Measurements from ENCODE around the gene BCS1L.
"Not testable (repeated sequence)": the region's sequence is repeated elsewhere in the genome, so short reads cannot be mapped to it uniquely, and the experiment has no call there.

Gene BCS1L

DNA sequence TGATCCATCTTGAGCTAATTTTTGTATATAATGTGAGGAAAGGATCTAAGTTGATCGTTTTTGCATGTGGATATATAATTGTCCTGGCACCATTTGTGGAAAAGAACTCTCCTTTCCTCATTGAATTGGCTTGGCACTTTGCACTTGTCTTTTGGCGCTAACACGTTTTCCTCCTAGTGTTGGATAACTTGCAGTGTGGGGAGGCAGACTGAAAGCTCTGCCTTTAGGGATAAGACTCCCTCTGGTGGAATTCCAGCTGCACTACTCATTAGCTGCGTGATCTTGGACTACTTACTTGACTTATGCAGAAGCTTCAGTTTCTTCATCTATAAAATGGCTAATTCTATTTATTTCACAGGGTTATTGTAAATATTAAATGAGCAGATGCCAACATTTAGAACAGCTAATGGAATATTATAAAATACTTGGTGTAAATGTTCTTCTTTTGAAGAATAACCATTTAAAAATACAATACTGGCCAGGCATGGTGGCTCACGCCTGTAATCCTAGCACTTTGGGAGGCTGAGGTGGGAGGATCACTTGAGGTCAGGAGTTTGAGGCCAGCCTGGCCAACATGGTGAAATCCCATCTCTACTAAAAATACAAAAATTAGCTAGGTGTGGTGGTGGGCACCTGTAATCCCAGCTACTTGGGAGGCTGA is 28.0 kb downstream of the BCS1L start:
- DNase-seq (ENCODE audit: low spot score) = peak; percentile 33
- in situ Hi-C loops (cut with MboI; ENCODE audit: low pct_unique_long_range_greater_than_20kb, low sequenced_read_pairs, unreplicated experiment) = not testable (repeated sequence)
- TF ChIP-seq, protein P1, sequence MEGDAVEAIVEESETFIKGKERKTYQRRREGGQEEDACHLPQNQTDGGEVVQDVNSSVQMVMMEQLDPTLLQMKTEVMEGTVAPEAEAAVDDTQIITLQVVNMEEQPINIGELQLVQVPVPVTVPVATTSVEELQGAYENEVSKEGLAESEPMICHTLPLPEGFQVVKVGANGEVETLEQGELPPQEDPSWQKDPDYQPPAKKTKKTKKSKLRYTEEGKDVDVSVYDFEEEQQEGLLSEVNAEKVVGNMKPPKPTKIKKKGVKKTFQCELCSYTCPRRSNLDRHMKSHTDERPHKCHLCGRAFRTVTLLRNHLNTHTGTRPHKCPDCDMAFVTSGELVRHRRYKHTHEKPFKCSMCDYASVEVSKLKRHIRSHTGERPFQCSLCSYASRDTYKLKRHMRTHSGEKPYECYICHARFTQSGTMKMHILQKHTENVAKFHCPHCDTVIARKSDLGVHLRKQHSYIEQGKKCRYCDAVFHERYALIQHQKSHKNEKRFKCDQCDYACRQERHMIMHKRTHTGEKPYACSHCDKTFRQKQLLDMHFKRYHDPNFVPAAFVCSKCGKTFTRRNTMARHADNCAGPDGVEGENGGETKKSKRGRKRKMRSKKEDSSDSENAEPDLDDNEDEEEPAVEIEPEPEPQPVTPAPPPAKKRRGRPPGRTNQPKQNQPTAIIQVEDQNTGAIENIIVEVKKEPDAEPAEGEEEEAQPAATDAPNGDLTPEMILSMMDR (IDR thresholded peaks at IDR 0.05; ENCODE audit: extremely low read depth, insufficient read depth, missing control alignments) = peak; percentile 47

DNA sequence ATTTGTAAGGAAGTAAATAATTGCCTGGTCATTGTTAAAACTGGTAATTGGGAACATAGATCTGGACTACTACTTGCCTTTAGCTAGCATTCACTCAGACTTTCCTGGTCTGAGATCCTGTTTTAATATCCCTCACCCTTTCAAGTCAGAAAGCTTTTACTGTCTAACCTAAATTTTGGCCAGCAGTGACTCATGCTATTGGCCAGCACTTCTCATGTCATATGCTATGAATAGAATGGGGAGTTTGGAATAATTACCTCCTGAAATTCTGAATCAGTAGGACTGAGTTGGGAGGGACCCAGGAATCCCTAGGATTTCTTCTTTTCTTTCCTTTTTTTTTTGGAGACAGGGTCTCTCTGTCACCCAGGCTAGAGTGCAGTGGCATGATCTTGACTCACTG is 31.8 kb downstream of the BCS1L start:
- DNase-seq (ENCODE audit: low spot score) = no peak
- in situ Hi-C loops (cut with MboI; ENCODE audit: low pct_unique_long_range_greater_than_20kb, low sequenced_read_pairs, unreplicated experiment) = no loop called here
- TF ChIP-seq, protein P1 (IDR thresholded peaks at IDR 0.05; ENCODE audit: extremely low read depth, insufficient read depth, missing control alignments) = no peak

DNA sequence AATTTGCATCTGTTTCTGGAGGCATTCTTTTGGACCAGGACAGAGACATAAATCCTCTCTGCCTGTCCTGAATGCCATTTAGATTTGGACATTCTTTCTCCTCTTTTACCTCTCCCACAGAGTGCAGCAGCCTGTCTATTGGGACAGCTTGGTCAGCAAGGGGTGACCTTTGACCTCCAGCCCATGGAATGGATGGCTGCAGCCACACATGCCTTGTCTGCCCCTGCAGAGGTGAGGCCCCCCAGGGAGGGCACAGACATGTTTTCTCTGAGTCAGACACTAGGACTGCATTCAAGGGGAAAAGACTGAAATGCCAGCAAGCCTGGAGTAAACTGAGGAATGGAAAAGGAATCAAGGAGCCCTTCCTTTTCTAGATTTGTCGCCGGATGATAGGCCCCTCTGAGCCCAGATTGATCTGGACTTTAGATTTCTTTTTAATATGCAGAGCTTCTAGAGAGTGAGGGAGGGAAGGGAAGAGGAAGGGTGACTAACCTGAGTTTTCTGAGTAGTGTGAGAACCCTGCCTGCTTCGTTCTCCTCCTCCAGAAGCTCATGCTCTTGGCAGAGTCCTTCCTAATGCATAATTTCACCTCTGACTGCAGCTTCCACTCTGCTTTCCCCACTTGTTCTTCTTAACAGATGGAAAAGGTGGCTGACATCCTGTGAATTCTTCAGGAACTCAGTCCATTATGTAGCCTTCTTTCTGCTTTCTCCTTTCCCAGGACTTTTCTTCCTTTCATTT is 35.1 kb downstream of the BCS1L start:
- TF ChIP-seq, protein P1 (IDR thresholded peaks at IDR 0.05; ENCODE audit: extremely low read depth, insufficient read depth, missing control alignments) = no peak
- DNase-seq (ENCODE audit: low spot score) = no peak
- in situ Hi-C loops (cut with MboI; ENCODE audit: low pct_unique_long_range_greater_than_20kb, low sequenced_read_pairs, unreplicated experiment) = no loop called here

DNA sequence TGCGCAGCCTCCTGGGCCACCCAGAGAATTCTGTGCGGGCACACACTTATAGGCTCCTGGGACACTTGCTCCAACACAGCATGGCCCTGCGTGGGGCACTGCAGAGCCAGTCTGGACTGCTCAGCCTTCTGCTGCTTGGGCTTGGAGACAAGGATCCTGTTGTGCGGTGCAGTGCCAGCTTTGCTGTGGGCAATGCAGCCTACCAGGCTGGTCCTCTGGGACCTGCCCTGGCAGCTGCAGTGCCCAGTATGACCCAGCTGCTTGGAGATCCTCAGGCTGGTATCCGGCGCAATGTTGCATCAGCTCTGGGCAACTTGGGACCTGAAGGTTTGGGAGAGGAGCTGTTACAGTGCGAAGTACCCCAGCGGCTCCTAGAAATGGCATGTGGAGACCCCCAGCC is 39.4 kb downstream of the BCS1L start:
- in situ Hi-C loops (cut with MboI; ENCODE audit: low pct_unique_long_range_greater_than_20kb, low sequenced_read_pairs, unreplicated experiment) = no loop called here
- DNase-seq (ENCODE audit: low spot score) = no peak
- TF ChIP-seq, protein P1 (IDR thresholded peaks at IDR 0.05; ENCODE audit: extremely low read depth, insufficient read depth, missing control alignments) = no peak

DNA sequence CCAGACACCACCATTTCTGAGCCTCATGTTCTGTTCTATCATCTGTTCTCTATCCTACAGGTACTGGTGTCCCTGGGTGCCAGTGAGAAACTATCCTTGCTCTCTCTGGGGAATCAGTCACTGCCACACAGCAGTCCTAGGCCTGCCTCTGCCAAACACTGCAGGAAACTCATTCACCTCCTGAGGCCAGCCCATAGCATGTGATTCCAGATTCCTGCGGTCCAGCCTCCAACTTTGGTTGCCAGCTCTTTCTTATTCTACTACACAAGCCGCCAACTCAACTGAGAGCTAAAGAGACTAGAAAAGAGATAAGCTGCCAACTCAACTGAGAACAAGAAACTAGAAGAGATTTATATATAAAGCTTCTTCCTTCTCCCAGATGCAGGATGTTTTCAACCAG is 42.3 kb downstream of the BCS1L start:
- TF ChIP-seq, protein P1 (IDR thresholded peaks at IDR 0.05; ENCODE audit: extremely low read depth, insufficient read depth, missing control alignments) = no peak
- in situ Hi-C loops (cut with MboI; ENCODE audit: low pct_unique_long_range_greater_than_20kb, low sequenced_read_pairs, unreplicated experiment) = no loop called here
- DNase-seq (ENCODE audit: low spot score) = no peak

DNA sequence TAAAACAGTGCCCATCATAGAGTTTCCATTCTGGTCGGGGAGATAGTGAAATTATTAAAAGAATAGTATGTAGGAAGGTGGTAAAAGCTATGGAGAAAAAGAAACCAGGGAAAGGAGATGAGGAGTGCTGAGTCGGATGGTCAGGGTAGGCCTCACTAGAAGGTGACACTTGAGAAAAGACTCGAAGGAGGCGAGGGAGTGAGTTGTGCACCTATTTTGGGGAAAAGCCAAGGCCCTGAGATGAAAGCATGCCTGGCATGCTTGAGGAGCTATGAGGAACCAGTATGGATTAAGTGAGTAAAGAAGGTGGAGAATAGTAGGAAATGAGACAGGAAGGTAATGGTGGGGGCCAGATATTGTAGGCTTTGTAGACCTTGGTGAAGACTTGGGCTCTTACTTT is 43.9 kb downstream of the BCS1L start:
- in situ Hi-C loops (cut with MboI; ENCODE audit: low pct_unique_long_range_greater_than_20kb, low sequenced_read_pairs, unreplicated experiment) = no loop called here
- DNase-seq (ENCODE audit: low spot score) = no peak
- TF ChIP-seq, protein P1 (IDR thresholded peaks at IDR 0.05; ENCODE audit: extremely low read depth, insufficient read depth, missing control alignments) = no peak

All from GM13977 (cell line).